HCT116 (cell line): ENCODE data around the gene SH2D3C. TPM values are rescaled to one million over a fixed set of nuclear protein-coding genes. Genes with fewer than 3 reads are reported as not detected.

Experiments used
- ATAC-seq: fragments of 200-7000 bp; cut with Tn5 transposase; 2 replicates; pipeline ENCODE4 v1.9.1; 2020; ENCODE audit warnings: mild to moderate bottlenecking, moderate library complexity
- BruUV-seq: library from RNA; stranded (reverse); fragments of 400-500 nt; replicated peaks from 2 replicates; lab custom pipeline; 2021; lab: Mats Ljungman, UMichigan
- CTCF ChIA-PET: fragments of 300-600 bp; sonication (Branson Sonifier 250); formaldehyde crosslinking; loops from one replicate; lab custom pipeline; 2021; ENCODE audit warnings: antibody characterized with exemption; lab: Charles Lee
- POLR2A ChIA-PET: fragments of 300-600, 350-600 bp; sonication (Branson Sonifier 250); formaldehyde crosslinking; loops from one replicate; lab custom pipeline; 2021; ENCODE audit warnings: antibody characterized with exemption; lab: Charles Lee
- RAD21 ChIA-PET, 2 experiments: fragments of 300-600 bp; sonication (Branson Sonifier 250); formaldehyde crosslinking; loops; one replicate each; lab custom pipeline; 2023; ENCODE audit warnings: low total read pairs in 2 of 2; ENCODE audit not compliant: uncharacterized antibody in 2 of 2, unreplicated experiment in 2 of 2, low non-redundant PET in 1 of 2; lab: Charles Lee
- DNase-seq: peaks from one replicate; pipeline ENCODE4 v3.0.0-alpha.2; 2010; ENCODE audit warnings: low read depth, low spot score
- H2AFZ ChIP-seq: fragments of 200-600 bp; shearing (Covaris generic), sonication (generic); 2 replicates; pipeline ENCODE4 v1.6.1; 2017; ENCODE audit warnings: low read depth, mixed run types, mixed read lengths, antibody characterized with exemption, low read length; ENCODE audit not compliant: poor library complexity, severe bottlenecking
- H3K27ac ChIP-seq: 2 replicates; pipeline ENCODE4 v1.5.1; 2012; ENCODE audit warnings: low read depth, low read length
- H3K27me3 ChIP-seq: fragments of 200-600 bp; sonication (generic); 2 replicates; pipeline ENCODE4 v1.6.1; 2016; ENCODE audit warnings: mixed run types, low read length, mixed read lengths; ENCODE audit not compliant: insufficient read depth
- H3K36me3 ChIP-seq, 2 experiments: fragments of 200-500 bp in 1 of 2; fragments of 200-600 bp in 1 of 2; sonication (Bioruptor generic) in 1 of 2; sonication (generic) in 1 of 2; 2 replicates each; pipeline versions ENCODE4 v1.5.1 to v1.6.1; 2014 to 2016; ENCODE audit warnings: low read length in 2 of 2, inconsistent platforms in 1 of 2, mixed read lengths in 1 of 2, mixed run types in 1 of 2; ENCODE audit not compliant: insufficient read depth in 2 of 2, control insufficient read depth in 1 of 2
- H3K4me1 ChIP-seq, 2 experiments: fragments of 200-600 bp in 1 of 2; sonication (generic) in 1 of 2; 2 replicates each; pipeline versions ENCODE4 v1.5.1 to v1.6.1; 2012 to 2017; ENCODE audit warnings: low read length in 2 of 2, inconsistent platforms in 1 of 2, mild to moderate bottlenecking in 1 of 2, mixed read lengths in 1 of 2, mixed run types in 1 of 2, moderate library complexity in 1 of 2; ENCODE audit not compliant: insufficient read depth in 2 of 2, control insufficient read depth in 1 of 2
- H3K4me2 ChIP-seq: fragments of 200-600 bp; sonication (generic); 2 replicates; pipeline ENCODE4 v1.6.1; 2017; ENCODE audit warnings: mixed run types, low read length, mixed read lengths
- H3K4me3 ChIP-seq, 2 experiments: fragments of 200-600 bp in 1 of 2; sonication (generic) in 1 of 2; replicated peaks in 1 of 2; 2 replicates each; pipeline ENCODE4 v1.5.1; 2011 to 2016; ENCODE audit warnings: low read length in 2 of 2, control low read depth in 1 of 2, low read depth in 1 of 2, mild to moderate bottlenecking in 1 of 2, mixed read lengths in 1 of 2, mixed run types in 1 of 2
- H3K79me2 ChIP-seq: fragments of 200-600 bp; sonication (generic); 2 replicates; pipeline ENCODE4 v1.6.1; 2017; ENCODE audit warnings: mild to moderate bottlenecking, mixed run types, low read length, moderate library complexity, mixed read lengths; ENCODE audit not compliant: insufficient read depth
- H3K9ac ChIP-seq: fragments of 200-600 bp; sonication (generic); 2 replicates; pipeline ENCODE4 v1.6.1; 2016; ENCODE audit warnings: low read length, mixed read lengths
- H3K9me2 ChIP-seq: fragments of 200-600 bp; sonication (generic), shearing (Covaris generic); 2 replicates; pipeline ENCODE4 v1.6.1; 2017; ENCODE audit warnings: mixed run types, mild to moderate bottlenecking, moderate library complexity; ENCODE audit not compliant: insufficient read depth
- H3K9me3 ChIP-seq, 2 experiments: fragments of 200-500 bp in 1 of 2; fragments of 200-600 bp in 1 of 2; sonication (Bioruptor generic) in 1 of 2; sonication (generic) in 1 of 2; 2 replicates each; pipeline ENCODE4 v1.6.1; 2014 to 2017; ENCODE audit warnings: low read length in 2 of 2, mixed read lengths in 2 of 2, inconsistent platforms in 1 of 2, low read depth in 1 of 2, mild to moderate bottlenecking in 1 of 2, mixed run types in 1 of 2, moderate library complexity in 1 of 2; ENCODE audit not compliant: control insufficient read depth in 1 of 2, insufficient read depth in 1 of 2
- H4K20me1 ChIP-seq: fragments of 200-600 bp; sonication (generic), shearing (Covaris generic); 2 replicates; pipeline ENCODE4 v1.6.1; 2017; ENCODE audit warnings: mixed run types, mild to moderate bottlenecking, moderate library complexity; ENCODE audit not compliant: insufficient read depth
- ELF1 ChIP-seq: IDR thresholded peaks from 2 replicates; pipeline ENCODE4 v1.6.1; 2012; ENCODE audit warnings: low read depth, borderline replicate concordance
- EZH2 ChIP-seq: fragments of 200-600 bp; sonication (generic); IDR thresholded peaks from 2 replicates; pipeline ENCODE4 v1.6.1; 2017; ENCODE audit warnings: antibody characterized with exemption, mixed run types
- POLR2AphosphoS5 ChIP-seq: IDR thresholded peaks from 2 replicates; pipeline ENCODE4 v1.6.1; 2011; ENCODE audit warnings: mild to moderate bottlenecking, low read depth, low read length, moderate library complexity
- SIN3A ChIP-seq: IDR thresholded peaks from 2 replicates; pipeline ENCODE4 v1.6.1; 2012; ENCODE audit warnings: low read depth
- SP1 ChIP-seq: IDR thresholded peaks from 2 replicates; pipeline ENCODE4 v1.6.1; 2012; ENCODE audit warnings: low read depth
- YY1 ChIP-seq: IDR thresholded peaks from 2 replicates; pipeline ENCODE4 v1.6.1; 2011; ENCODE audit warnings: low read length, low read depth, moderate library complexity, mild to moderate bottlenecking; ENCODE audit not compliant: insufficient replicate concordance; ENCODE audit errors: extremely low read depth
- ZFX ChIP-seq: fragments of 450-650 bp; IDR thresholded peaks from 2 replicates; pipeline ENCODE4 v1.6.1; 2017
- ZNF274 ChIP-seq: fragments of 200-500 bp; sonication (Bioruptor generic); IDR thresholded peaks from 2 replicates; pipeline ENCODE4 v1.6.1; 2014; ENCODE audit warnings: mild to moderate bottlenecking, low read depth, low read length, inconsistent platforms
- intact Hi-C: fragments of 100-400 bp; cut with micrococcal nuclease; formaldehyde crosslinking; loops from 2 replicates; pipeline ENCODE4 v1.10.0; 2022
- total RNA-seq: library from RNA; stranded (reverse); gene quantifications from one replicate; pipeline ENCODE4 v1.2.1, GENCODE V29; 2021; ENCODE audit not compliant: unreplicated experiment
- TF ChIP-seq, protein P1 (sequence below): IDR thresholded peaks from 2 replicates; pipeline ENCODE4 v1.6.1; 2012; ENCODE audit warnings: low read depth

SH2D3C gene
- total RNA-seq, 1 experiment from 2014 or later = 1.3 TPM

GRCh38 chr9:127693697-127694096 is 84.8 kb downstream of the SH2D3C start (continued):
- TF ChIP-seq ZFX (no peak), SIN3A (no peak), ZNF274 (no peak), ELF1 (no peak), POLR2AphosphoS5 (no peak), EZH2 (no peak), SP1 (no peak)
- TF ChIP-seq, protein P1, sequence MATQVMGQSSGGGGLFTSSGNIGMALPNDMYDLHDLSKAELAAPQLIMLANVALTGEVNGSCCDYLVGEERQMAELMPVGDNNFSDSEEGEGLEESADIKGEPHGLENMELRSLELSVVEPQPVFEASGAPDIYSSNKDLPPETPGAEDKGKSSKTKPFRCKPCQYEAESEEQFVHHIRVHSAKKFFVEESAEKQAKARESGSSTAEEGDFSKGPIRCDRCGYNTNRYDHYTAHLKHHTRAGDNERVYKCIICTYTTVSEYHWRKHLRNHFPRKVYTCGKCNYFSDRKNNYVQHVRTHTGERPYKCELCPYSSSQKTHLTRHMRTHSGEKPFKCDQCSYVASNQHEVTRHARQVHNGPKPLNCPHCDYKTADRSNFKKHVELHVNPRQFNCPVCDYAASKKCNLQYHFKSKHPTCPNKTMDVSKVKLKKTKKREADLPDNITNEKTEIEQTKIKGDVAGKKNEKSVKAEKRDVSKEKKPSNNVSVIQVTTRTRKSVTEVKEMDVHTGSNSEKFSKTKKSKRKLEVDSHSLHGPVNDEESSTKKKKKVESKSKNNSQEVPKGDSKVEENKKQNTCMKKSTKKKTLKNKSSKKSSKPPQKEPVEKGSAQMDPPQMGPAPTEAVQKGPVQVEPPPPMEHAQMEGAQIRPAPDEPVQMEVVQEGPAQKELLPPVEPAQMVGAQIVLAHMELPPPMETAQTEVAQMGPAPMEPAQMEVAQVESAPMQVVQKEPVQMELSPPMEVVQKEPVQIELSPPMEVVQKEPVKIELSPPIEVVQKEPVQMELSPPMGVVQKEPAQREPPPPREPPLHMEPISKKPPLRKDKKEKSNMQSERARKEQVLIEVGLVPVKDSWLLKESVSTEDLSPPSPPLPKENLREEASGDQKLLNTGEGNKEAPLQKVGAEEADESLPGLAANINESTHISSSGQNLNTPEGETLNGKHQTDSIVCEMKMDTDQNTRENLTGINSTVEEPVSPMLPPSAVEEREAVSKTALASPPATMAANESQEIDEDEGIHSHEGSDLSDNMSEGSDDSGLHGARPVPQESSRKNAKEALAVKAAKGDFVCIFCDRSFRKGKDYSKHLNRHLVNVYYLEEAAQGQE = no peak

DNA sequence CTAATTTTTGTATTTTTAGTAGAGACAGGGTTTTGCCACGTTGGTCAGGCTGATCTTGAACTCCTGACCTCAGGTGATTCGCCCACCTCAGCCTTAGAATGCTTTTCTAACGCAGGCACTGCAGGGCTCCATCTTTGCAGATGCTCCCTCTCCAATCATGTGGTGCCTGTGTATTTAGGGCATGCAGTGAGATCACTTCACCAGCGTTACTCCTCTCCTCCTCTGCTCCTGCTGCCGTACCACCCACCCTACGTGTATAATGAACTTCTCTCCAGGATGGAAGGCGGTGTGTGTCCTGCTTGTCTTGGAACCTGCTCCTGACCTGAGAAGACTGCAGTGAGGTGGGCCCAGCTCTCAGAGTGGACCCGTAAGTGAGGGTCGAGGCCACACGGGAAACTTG is 85.3 kb downstream of the SH2D3C start:
- CTCF ChIA-PET = no interaction called here
- BruUV-seq = no TSS peak
- H3K27ac ChIP-seq = no peak overlapping the region

More for the DNA sequence above, 85.3 kb downstream of the SH2D3C start:
- H3K4me2 ChIP-seq = no peak overlapping the region
- H2AFZ ChIP-seq = no peak overlapping the region
- TF ChIP-seq YY1 = no peak
- no peak for TF ChIP-seq POLR2AphosphoS5
- DNase-seq (no peak), ATAC-seq (no peak)
- no peaks in the 10 kb centered on the region for H3K9me2 ChIP-seq
- H3K9ac ChIP-seq = no peak overlapping the region
- no peaks in the 10 kb centered on the region for H3K27me3 ChIP-seq
- ChIA-PET RAD21 (no interaction called here), POLR2A (no interaction called here)
- H3K4me1 ChIP-seq = 0 out of 4 replicates have a peak, but pooled peaks cover 0 to under 1% of the 10 kb centered on the region in 2 experiments
- no peaks in the 10 kb centered on the region for H3K79me2 ChIP-seq
- no peaks in the 10 kb centered on the region for H3K9me3 ChIP-seq
- no peak overlapping the region for H3K4me3 ChIP-seq
- 0 out of 4 replicates have a peak, but pooled peaks cover 0 to 4% of the 10 kb centered on the region in 2 experiments for H3K36me3 ChIP-seq
- intact Hi-C loops = no loop called here
- H4K20me1 ChIP-seq = no peaks in the 10 kb centered on the region
